Kidney glomerular epithelial cell (primary cell): Measurements from ENCODE around the gene WDR47.
A peak's percentile ranks its signal among the peaks of the same experiment; 100 is the strongest.

ENCODE experiments used
- DNase-seq: peaks from one replicate; lab custom pipeline; 2025; lab: John Stamatoyannopoulos, UW

Gene WDR47

GRCh38 chr1:109041621-109042468, at the start of gene WDR47:
WDR47 (minus strand) TSS chr1:109042102; CDS start chr1:109023512, 18,590 bp downstream.
- DNase-seq = peak; percentile 85

GRCh38 chr1:109091078-109091838, 49.4 kb upstream of the WDR47 start:
- no peak for DNase-seq

- peak; percentile 78 for DNase-seq
Measured at GRCh38 chr1:109090196-109091077, 48.5 kb upstream of the WDR47 start, which contains the start of gene TMEM167B. TMEM167B (plus strand) TSS chr1:109090764; CDS start chr1:109090873, 109 bp downstream.

GRCh38 chr1:109089242-109090015, 47.5 kb upstream of the WDR47 start:
- no peak for DNase-seq

GRCh38 chr1:109084563-109085517, 42.9 kb upstream of the WDR47 start:
- peak; percentile 58 for DNase-seq

GRCh38 chr1:109083923-109084322, 42.0 kb upstream of the WDR47 start:
- DNase-seq = no peak

GRCh38 chr1:109083501-109083900, 41.6 kb upstream of the WDR47 start:
- no peak for DNase-seq

- DNase-seq = no peak
Measured at GRCh38 chr1:109080441-109081082, 38.7 kb upstream of the WDR47 start.

GRCh38 chr1:109079240-109079622, 37.3 kb upstream of the WDR47 start:
- DNase-seq = no peak

GRCh38 chr1:109078317-109078716, 36.4 kb upstream of the WDR47 start:
- DNase-seq = no peak

- DNase-seq = peak; percentile 92
Measured at GRCh38 chr1:109075531-109076490, 33.9 kb upstream of the WDR47 start, which contains the start of gene TAF13. TAF13 (minus strand) TSS chr1:109076003; CDS start chr1:109075947, 56 bp downstream.

GRCh38 chr1:109069294-109069693, 27.4 kb upstream of the WDR47 start:
- no peak for DNase-seq

GRCh38 chr1:109067883-109068282, 26.0 kb upstream of the WDR47 start:
- DNase-seq = no peak

GRCh38 chr1:109065137-109065536, 23.2 kb upstream of the WDR47 start:
- no peak for DNase-seq

GRCh38 chr1:109061183-109061582, 19.3 kb upstream of the WDR47 start:
- DNase-seq = no peak

GRCh38 chr1:109060707-109061106, 18.8 kb upstream of the WDR47 start:
- no peak for DNase-seq

GRCh38 chr1:109059026-109059425, 17.1 kb upstream of the WDR47 start:
- DNase-seq = no peak

- no peak for DNase-seq
Measured at GRCh38 chr1:109056064-109056463, 14.2 kb upstream of the WDR47 start.
